Measurements from ENCODE around the gene CARD18.
"Not testable (repeated sequence)": the region's sequence is repeated elsewhere in the genome, so short reads cannot be mapped to it uniquely, and the experiment has no call there.

CARD18 gene

DNA sequence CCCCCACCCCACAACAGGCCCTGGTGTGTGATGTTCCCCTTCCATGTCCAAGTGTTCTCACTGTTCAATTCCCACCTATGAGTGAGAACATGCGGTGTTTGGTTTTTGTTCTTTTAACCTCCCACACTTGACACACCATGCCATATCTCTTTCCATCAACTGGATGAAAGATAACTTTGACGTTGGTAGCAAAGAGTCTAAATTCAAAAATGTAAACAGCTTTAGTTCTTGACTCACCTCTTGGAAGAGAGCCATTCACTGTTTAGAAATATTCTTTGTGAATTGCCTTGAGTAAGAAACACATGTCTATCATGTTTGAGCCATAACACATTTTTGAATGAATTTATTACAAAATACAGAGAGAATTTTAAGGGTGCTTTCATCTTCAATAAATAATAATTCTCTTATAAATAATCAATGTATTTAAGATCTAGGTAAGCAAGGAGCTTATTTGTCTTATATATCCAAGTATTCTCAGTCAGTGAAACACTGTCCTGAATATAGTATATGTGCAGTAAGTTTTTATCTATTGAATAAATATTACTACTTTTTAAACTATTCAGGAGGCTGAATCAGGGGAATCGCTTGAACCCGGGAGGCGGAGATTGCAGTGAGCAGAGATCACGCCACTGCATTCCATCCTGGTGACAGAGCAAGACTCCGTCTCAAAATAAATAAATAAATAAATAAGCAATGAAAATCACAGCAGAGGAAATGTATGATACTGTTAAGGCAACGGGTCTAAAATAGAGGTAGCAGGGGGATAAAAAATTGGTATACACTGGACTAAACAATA lies 6.7 kb downstream of the CARD18 start:
- no peak for DNase-seq (ENCODE audit: low read depth)

DNA sequence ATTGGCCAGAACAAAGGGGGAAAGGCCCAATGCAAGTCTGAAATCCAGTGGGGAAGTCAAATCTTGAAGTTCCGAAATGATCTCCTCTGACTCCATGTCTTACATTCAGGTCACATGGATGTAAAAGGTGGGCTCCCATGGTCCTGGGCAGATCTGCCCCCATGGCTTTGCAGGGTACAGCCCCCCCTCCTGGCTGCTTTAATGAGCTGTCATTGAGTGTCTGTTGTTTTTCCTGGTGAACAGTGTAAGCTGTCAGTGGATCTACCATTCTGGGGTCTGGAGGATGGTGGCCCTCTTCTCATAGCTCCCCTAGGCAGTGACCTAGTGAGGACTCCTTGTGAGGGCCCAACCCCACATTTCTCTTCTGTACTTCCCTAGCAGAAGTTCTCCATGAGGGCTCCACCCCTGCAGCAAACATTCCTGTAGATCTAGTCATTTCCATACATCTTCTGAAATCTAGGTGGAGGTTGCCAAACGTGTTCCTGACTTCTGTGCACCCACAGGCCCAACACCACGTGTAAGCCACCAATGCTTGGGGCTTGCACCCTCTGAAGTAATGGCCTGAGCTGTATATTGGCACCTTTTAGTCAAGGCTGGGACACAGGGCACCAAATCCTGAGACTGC lies 9.3 kb downstream of the CARD18 start:
- no peak for DNase-seq (ENCODE audit: low read depth)

GRCh38 chr11:105124756-105125155 lies 14.8 kb downstream of the CARD18 start:
- DNase-seq (ENCODE audit: low read depth): no peak

DNA sequence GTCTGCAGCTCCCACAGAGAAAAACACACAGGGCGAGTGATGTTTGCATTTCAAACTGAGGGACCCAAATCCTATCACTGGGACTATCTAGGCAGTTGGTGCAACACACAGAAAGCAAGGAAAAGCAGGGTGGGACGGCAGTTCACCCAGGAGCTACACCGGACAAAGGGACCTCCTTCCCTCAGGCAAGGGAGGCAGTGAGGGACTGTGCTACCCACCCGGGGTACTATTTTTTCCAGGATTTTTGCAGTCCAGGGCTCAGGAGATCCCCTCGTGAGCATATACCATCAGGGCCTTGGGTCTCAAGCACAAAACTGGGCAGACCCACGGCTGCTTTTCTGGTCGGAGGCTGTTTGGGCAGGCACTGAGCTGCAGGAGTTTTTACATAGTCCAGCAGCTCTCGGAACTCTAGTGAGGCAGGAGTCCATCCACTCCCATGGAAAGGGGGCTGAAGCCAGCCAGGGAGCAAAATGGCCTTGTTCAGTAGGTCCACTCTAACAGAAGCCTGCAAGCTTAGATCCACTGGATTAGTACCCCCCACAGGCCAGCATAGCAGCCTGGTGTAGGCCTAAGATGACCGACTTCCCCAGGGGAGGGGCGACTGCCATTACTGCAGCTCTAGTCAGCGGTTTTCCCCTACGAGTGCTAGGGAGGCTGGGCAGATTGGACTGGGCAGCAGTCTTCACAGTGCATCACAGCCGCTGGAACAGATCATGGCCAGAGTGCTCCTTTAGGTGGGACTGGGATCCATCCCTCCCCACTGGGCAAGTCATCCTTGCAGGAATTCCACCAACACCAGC lies 28.2 kb downstream of the CARD18 start:
- DNase-seq (ENCODE audit: low read depth): no peak

- no peak for DNase-seq (ENCODE audit: low read depth)
Measured at GRCh38 chr11:105110688-105111030, 28.9 kb downstream of the CARD18 start.

GRCh38 chr11:105109855-105110687 lies 29.5 kb downstream of the CARD18 start:
- DNase-seq (ENCODE audit: low read depth): no peak

DNA sequence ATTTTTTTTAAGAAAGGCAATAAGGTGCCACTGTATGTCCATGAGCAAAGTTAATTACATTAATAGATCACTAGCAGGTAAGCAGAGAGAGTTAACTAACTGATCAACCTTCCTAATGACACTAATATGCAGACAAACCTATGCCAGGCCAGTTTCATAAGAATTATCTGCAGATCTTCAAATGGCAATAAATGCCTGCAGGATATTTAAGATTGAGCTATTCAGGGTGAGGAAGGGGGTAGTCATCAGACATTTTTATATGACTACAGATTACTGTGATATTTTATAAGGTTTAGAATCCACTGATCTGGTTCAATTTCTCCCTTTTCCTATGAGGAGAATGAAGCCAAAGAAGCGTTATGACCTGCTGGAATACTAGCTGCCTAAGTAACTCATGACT lies 30.2 kb downstream of the CARD18 start:
- DNase-seq (ENCODE audit: low read depth): no peak

- no peak for DNase-seq (ENCODE audit: low read depth)
Measured at GRCh38 chr11:105108247-105108646, 31.3 kb downstream of the CARD18 start.

- peak; percentile 5 for DNase-seq (ENCODE audit: low read depth)
Measured at GRCh38 chr11:105107226-105107825, 32.2 kb downstream of the CARD18 start.

DNA sequence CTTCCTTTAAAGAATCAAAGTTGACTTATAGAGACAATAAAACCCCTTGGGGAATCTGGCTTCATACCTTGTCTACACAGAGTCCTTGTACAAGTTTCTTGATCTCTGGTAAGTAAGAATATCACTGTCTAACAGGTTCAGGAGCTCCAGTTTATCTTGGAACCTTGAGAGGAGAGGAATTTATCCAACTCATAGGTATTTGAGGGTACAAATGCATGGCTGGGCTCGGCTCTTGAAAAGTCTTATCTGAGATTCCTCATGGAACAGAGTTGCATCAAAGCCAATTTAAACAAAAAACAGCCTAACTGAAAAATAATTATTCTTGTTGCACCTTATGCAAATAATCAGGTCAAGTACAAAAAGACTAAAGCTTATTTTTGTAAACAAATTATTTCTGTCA lies 33.4 kb downstream of the CARD18 start:
- no peak for DNase-seq (ENCODE audit: low read depth)

DNA sequence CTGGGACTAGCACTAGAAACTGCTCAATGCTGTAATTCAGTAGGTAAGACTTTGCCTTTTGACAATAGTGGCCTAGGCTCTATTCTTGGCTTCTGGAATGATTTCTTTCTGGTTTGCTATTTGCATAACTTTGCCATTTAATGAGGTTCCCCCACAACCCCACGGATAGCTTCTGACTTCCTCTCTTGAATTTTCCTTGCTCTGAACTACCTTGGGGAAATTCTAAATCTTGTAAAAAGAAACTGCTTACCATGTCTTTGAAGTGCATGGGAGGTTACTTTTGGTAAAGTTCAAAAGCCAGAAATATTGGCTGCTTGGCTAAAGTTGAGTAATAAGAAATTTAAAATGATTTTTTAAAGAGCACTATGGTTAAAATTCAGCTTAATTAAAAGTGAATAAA lies 35.3 kb downstream of the CARD18 start:
- no peak for DNase-seq (ENCODE audit: low read depth)

DNA sequence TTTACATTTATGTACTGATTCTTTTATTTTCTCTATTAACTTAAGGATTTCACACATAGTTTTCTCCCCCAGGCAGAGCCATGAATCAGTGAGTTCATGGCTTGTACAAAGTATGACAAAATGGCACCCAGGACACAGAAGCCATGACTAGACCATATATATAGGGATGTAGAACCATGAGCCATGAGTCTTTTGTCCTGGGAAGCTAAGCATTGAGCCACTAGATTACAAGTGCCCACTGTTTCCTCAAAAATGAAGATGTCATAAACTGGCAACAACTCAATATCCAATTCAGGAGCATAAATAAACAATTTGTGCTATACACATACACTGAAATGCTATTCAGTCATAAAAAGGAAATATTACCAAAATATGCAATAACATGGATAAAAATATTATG lies 36.2 kb downstream of the CARD18 start:
- no peak for DNase-seq (ENCODE audit: low read depth)

- not testable (repeated sequence) for DNase-seq (ENCODE audit: low read depth)
Measured at GRCh38 chr11:105102079-105102581, 37.4 kb downstream of the CARD18 start.

DNA sequence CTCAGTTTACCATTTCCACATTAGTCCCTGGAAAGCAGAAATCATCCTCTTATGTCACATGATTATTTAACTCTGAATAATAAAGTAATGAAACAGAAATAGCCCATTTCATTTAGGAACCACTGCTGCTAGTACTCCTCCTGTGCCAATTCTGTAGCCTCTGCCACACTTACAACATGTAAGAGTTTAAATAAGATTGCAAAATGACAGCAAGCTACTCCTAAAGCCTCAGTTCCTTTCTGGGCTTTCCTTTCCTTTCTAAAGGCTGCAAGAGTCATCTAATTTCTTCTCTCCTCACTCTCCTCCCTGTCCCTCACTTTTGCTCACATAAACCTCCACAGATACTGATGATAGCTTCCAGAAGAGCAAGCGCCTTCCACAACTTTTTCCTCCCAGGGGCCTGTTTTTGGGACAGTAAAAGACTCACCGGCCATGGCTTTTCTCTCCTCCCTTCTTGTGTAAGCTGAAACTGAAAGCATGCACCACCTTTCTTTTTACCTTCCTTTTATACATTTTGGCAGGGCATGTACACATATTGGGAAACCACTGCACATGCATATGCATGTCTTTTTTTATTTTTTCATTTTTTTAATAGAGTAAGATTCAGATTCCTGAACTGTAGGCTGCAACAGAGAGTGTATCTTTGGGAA lies 38.5 kb downstream of the CARD18 start:
- DNase-seq (ENCODE audit: low read depth): no peak

DNA sequence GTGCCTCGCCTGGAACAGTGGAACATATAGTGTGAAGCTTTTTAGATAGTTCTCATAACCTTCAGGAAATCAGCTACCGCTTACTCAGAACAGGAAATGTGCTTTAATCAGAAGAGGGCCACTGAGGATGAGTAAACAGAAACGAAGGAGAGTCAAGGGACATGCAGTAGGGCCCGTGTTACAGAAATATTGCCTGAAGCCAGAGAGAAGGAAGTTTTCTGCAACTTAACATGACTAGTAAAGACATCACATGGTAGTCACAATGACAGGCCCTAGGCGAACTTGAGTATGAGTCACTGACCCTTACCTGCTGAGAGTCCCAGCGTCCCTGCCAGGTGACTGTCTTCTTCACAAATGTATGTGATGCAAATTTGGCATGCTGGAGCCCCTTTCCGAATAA lies 39.4 kb downstream of the CARD18 start:
- DNase-seq (ENCODE audit: low read depth): no peak

DNA sequence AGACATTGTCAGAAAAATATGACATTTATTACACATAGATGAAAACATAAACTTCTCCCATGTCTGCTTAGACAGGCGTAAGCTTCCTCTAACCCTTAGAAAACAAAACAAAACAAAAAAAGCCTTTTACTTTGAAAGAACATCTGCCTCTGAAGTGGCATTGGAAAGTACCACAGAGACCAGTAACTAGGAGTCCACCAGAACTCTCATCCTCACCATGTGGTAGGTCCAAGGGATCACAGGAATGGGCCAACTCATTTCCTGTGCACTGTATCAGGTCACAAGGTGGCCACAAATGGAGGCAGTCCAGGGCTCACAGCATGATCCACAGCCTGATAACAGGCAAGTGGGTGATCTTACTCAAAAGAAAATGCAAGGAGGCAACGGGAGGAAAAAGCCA lies 40.0 kb downstream of the CARD18 start:
- not testable (repeated sequence) for DNase-seq (ENCODE audit: low read depth)

- DNase-seq (ENCODE audit: low read depth): no peak
Measured at GRCh38 chr11:105092256-105093239, 47.0 kb downstream of the CARD18 start.
